ENCODE results near the gene ATP8B4. TPM values are rescaled to one million over a fixed set of nuclear protein-coding genes. Genes with fewer than 3 reads are reported as not detected.

Gene ATP8B4
- total RNA-seq, 1 donor from 2014 or later: not detected

- no peaks in the 10 kb centered on the region for H3K9me3 Mint-ChIP-seq
- no peak overlapping the region for H3K4me3 Mint-ChIP-seq
- TF ChIP-seq, protein P1, sequence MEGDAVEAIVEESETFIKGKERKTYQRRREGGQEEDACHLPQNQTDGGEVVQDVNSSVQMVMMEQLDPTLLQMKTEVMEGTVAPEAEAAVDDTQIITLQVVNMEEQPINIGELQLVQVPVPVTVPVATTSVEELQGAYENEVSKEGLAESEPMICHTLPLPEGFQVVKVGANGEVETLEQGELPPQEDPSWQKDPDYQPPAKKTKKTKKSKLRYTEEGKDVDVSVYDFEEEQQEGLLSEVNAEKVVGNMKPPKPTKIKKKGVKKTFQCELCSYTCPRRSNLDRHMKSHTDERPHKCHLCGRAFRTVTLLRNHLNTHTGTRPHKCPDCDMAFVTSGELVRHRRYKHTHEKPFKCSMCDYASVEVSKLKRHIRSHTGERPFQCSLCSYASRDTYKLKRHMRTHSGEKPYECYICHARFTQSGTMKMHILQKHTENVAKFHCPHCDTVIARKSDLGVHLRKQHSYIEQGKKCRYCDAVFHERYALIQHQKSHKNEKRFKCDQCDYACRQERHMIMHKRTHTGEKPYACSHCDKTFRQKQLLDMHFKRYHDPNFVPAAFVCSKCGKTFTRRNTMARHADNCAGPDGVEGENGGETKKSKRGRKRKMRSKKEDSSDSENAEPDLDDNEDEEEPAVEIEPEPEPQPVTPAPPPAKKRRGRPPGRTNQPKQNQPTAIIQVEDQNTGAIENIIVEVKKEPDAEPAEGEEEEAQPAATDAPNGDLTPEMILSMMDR (conservative IDR thresholded peaks at IDR 0.05): no peak
- DNase-seq (ENCODE audit: low read depth, low spot score): no peak
- no peaks in the 10 kb centered on the region for H3K4me1 Mint-ChIP-seq
- H3K27ac Mint-ChIP-seq (ENCODE audit: unreplicated experiment): no peak overlapping the region
- H3K27me3 Mint-ChIP-seq (ENCODE audit: low read depth): no peaks in the 10 kb centered on the region
- no peaks in the 10 kb centered on the region for H3K36me3 Mint-ChIP-seq (ENCODE audit: low read depth)
Observed at GRCh38 chr15:50066202-50066601, 52.8 kb downstream of the ATP8B4 start.

DNA sequence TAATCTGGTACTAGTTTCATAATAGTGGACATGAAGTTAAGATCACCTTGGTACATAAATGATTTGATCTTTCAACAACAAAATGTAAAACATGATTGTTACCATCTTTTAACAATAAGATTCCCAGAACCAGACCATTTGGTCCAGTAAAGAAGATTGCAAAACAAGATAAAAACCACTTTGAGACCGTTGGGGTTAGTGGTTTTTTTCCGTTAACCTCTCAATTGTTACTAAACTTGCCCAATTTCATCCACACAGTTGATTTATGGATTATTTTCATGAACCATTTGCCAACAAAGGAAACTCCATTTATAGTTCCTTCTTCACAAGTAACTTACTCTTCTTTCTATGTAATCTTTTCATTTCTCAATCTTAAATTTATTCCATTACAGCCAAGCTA lies 53.8 kb downstream of the ATP8B4 start:
- H3K4me3 Mint-ChIP-seq: no peak overlapping the region
- no peak for DNase-seq (ENCODE audit: low read depth, low spot score)
- no peaks in the 10 kb centered on the region for H3K27me3 Mint-ChIP-seq (ENCODE audit: low read depth)
- no peak overlapping the region for H3K27ac Mint-ChIP-seq (ENCODE audit: unreplicated experiment)
- TF ChIP-seq, protein P1 (conservative IDR thresholded peaks at IDR 0.05): no peak
- no peaks in the 10 kb centered on the region for H3K36me3 Mint-ChIP-seq (ENCODE audit: low read depth)
- no peaks in the 10 kb centered on the region for H3K9me3 Mint-ChIP-seq
- no peaks in the 10 kb centered on the region for H3K4me1 Mint-ChIP-seq

GRCh38 chr15:50064673-50065072 lies 54.4 kb downstream of the ATP8B4 start:
- no peaks in the 10 kb centered on the region for H3K4me1 Mint-ChIP-seq
- H3K36me3 Mint-ChIP-seq (ENCODE audit: low read depth): no peaks in the 10 kb centered on the region

DNA sequence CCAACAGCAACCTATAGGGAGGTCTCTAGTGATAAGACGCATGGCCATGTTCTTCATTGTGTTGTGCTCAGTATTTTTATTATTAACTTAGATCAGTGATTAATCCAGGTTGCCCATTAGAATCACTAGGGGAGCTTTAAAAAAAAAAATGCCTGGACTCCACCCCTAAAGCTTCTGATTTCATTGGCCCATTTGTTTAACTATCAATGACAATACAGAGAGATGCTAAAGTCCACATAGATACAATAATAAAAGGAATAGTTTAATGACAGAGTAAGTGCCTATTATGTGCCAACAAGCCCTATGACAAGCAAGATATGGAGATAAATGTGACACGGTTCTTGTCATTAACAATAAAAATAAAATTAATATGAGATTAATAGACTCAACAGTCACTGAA lies 55.8 kb downstream of the ATP8B4 start:
- no peaks in the 10 kb centered on the region for H3K9me3 Mint-ChIP-seq
- DNase-seq (ENCODE audit: low read depth, low spot score): no peak
- H3K27me3 Mint-ChIP-seq (ENCODE audit: low read depth): no peaks in the 10 kb centered on the region
- no peak overlapping the region for H3K27ac Mint-ChIP-seq (ENCODE audit: unreplicated experiment)
- H3K36me3 Mint-ChIP-seq (ENCODE audit: low read depth): no peaks in the 10 kb centered on the region
- H3K4me3 Mint-ChIP-seq: no peak overlapping the region
- TF ChIP-seq, protein P1 (conservative IDR thresholded peaks at IDR 0.05): no peak
- H3K4me1 Mint-ChIP-seq: no peaks in the 10 kb centered on the region

More at GRCh38 chr15:50064673-50065072, 54.4 kb downstream of the ATP8B4 start:
- no peaks in the 10 kb centered on the region for H3K9me3 Mint-ChIP-seq
- no peak overlapping the region for H3K27ac Mint-ChIP-seq (ENCODE audit: unreplicated experiment)
- no peaks in the 10 kb centered on the region for H3K27me3 Mint-ChIP-seq (ENCODE audit: low read depth)
- H3K4me3 Mint-ChIP-seq: no peak overlapping the region
- DNase-seq (ENCODE audit: low read depth, low spot score): no peak
- TF ChIP-seq, protein P1 (conservative IDR thresholded peaks at IDR 0.05): no peak

GRCh38 chr15:50061503-50061902 lies 57.5 kb downstream of the ATP8B4 start:
- H3K27ac Mint-ChIP-seq (ENCODE audit: unreplicated experiment): no peak overlapping the region
- no peaks in the 10 kb centered on the region for H3K4me1 Mint-ChIP-seq
- H3K9me3 Mint-ChIP-seq: no peaks in the 10 kb centered on the region
- H3K36me3 Mint-ChIP-seq (ENCODE audit: low read depth): no peaks in the 10 kb centered on the region
- no peak overlapping the region for H3K4me3 Mint-ChIP-seq
- TF ChIP-seq, protein P1 (conservative IDR thresholded peaks at IDR 0.05): no peak
- no peaks in the 10 kb centered on the region for H3K27me3 Mint-ChIP-seq (ENCODE audit: low read depth)
- DNase-seq (ENCODE audit: low read depth, low spot score): no peak

DNA sequence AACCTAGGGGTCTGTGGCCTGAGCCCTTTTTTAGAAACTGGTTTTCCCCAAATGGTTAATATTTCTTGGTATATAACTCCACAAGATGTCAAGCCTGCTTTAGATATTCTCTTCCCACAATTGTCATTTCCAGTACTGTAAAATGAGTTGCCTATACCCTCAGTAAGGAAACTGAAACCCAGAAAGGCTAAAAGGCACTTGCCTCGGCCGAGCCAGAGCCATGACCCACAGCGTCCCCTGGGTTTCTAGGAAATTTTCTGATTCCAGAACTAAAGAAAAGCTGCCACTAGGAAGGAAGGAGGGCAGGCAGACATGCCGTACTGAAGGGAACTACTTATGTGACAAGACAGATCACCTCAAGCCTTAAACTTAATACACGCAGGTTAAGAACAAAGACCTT lies 59.1 kb downstream of the ATP8B4 start:
- Mint-ChIP-seq H3K27me3 (ENCODE audit: low read depth) (no peaks in the 10 kb centered on the region), H3K36me3 (ENCODE audit: low read depth) (no peaks in the 10 kb centered on the region), H3K27ac (ENCODE audit: unreplicated experiment) (no peak overlapping the region), H3K4me3 (no peak overlapping the region), H3K4me1 (no peaks in the 10 kb centered on the region), H3K9me3 (peaks cover under 1% of the 10 kb centered on the region)
- no peak for DNase-seq (ENCODE audit: low read depth, low spot score)
- TF ChIP-seq, protein P1 (conservative IDR thresholded peaks at IDR 0.05): no peak

Measured in neural crest cell (in vitro differentiated cells).